ENCODE results near the gene OR51E1.

OR51E1 gene

GRCh38 chr11:4704790-4705334, 61.1 kb downstream of the OR51E1 start:
- no peak for DNase-seq (ENCODE audit: low read depth)
- TF ChIP-seq, protein P1, sequence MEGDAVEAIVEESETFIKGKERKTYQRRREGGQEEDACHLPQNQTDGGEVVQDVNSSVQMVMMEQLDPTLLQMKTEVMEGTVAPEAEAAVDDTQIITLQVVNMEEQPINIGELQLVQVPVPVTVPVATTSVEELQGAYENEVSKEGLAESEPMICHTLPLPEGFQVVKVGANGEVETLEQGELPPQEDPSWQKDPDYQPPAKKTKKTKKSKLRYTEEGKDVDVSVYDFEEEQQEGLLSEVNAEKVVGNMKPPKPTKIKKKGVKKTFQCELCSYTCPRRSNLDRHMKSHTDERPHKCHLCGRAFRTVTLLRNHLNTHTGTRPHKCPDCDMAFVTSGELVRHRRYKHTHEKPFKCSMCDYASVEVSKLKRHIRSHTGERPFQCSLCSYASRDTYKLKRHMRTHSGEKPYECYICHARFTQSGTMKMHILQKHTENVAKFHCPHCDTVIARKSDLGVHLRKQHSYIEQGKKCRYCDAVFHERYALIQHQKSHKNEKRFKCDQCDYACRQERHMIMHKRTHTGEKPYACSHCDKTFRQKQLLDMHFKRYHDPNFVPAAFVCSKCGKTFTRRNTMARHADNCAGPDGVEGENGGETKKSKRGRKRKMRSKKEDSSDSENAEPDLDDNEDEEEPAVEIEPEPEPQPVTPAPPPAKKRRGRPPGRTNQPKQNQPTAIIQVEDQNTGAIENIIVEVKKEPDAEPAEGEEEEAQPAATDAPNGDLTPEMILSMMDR (conservative IDR thresholded peaks at IDR 0.05; ENCODE audit: low read depth, low read length) = no peak

More at GRCh38 chr11:4704790-4705334, 61.1 kb downstream of the OR51E1 start:
- H3K4me3 ChIP-seq (ENCODE audit: low read depth, low read length) = no peak overlapping the region
